Panc1 (cell line): ENCODE results near the gene OTUB1. TPM values are rescaled to one million over a fixed set of nuclear protein-coding genes. Genes with fewer than 3 reads are reported as not detected.

Experiments
- ATAC-seq: fragments of 200-7000 bp; cut with Tn5 transposase; 2 replicates; pipeline ENCODE4 v1.9.1; 2020; ENCODE audit warnings: mild to moderate bottlenecking, moderate library complexity
- BruUV-seq: library from RNA; stranded (reverse); fragments of 400-500 nt; replicated peaks from 2 replicates; lab custom pipeline; 2021; lab: Mats Ljungman, UMichigan
- CTCF ChIA-PET: fragments of 300-600 bp; sonication (Branson Sonifier 250); formaldehyde crosslinking; loops from one replicate; lab custom pipeline; 2022; ENCODE audit warnings: antibody characterized with exemption; lab: Charles Lee
- POLR2A ChIA-PET: fragments of 300-600 bp; sonication (Branson Sonifier 250); formaldehyde crosslinking; loops from one replicate; lab custom pipeline; 2022; ENCODE audit warnings: antibody characterized with exemption; lab: Charles Lee
- DNase-seq: peaks from one replicate; pipeline ENCODE4 v3.0.0-alpha.2; 2010; ENCODE audit warnings: low read depth, low spot score
- H3K27ac ChIP-seq: 2 replicates; pipeline ENCODE4 v1.5.1; 2011; ENCODE audit warnings: mild to moderate bottlenecking, low read length, inconsistent platforms
- H3K27me3 ChIP-seq: fragments of 200-500 bp; sonication (Bioruptor generic); 2 replicates; pipeline ENCODE4 v1.6.0; 2014; ENCODE audit warnings: low read length, inconsistent platforms; ENCODE audit not compliant: control insufficient read depth, insufficient read depth
- H3K36me3 ChIP-seq: fragments of 200-500 bp; sonication (Bioruptor generic); 2 replicates; pipeline ENCODE4 v1.5.1; 2014; ENCODE audit warnings: inconsistent platforms, mild to moderate bottlenecking, low read length, moderate library complexity; ENCODE audit not compliant: control insufficient read depth, insufficient read depth
- H3K4me1 ChIP-seq: 2 replicates; pipeline ENCODE4 v1.5.1; 2011; ENCODE audit warnings: inconsistent platforms, mild to moderate bottlenecking, low read length, moderate library complexity; ENCODE audit not compliant: control insufficient read depth, insufficient read depth
- H3K4me3 ChIP-seq, 2 experiments: 2 replicates each; pipeline ENCODE4 v1.5.1; 2011 to 2012; ENCODE audit warnings: low read depth in 2 of 2, low read length in 2 of 2, mild to moderate bottlenecking in 2 of 2, inconsistent platforms in 1 of 2, moderate library complexity in 1 of 2
- H3K9me3 ChIP-seq: fragments of 200-500 bp; sonication (Bioruptor generic); 2 replicates; pipeline ENCODE4 v1.5.1; 2014; ENCODE audit warnings: low read depth, mild to moderate bottlenecking, inconsistent platforms, low read length, moderate library complexity; ENCODE audit not compliant: control insufficient read depth, insufficient read depth
- POLR2AphosphoS5 ChIP-seq: IDR thresholded peaks from 2 replicates; pipeline ENCODE4 v1.6.1; 2012; ENCODE audit warnings: mild to moderate bottlenecking, low read depth, low read length, moderate library complexity
- SIN3A ChIP-seq: IDR thresholded peaks from 2 replicates; pipeline ENCODE4 v1.6.1; 2012; ENCODE audit warnings: low read depth, mild to moderate bottlenecking, low read length, moderate library complexity, borderline replicate concordance; ENCODE audit not compliant: insufficient read depth
- TCF7L2 ChIP-seq: IDR thresholded peaks from 2 replicates; pipeline ENCODE4 v1.6.1; 2011; ENCODE audit warnings: mild to moderate bottlenecking, low read depth, low read length, inconsistent platforms
- in situ Hi-C: cut with HindIII; loops from 2 replicates; pipeline ENCODE4 v1.10.0; 2016; ENCODE audit warnings: low sequenced_read_pairs, low pct_unique_long_range_greater_than_20kb
- intact Hi-C: fragments of 100-400 bp; cut with micrococcal nuclease; formaldehyde crosslinking; loops from one replicate; pipeline ENCODE4 v1.10.0; 2022; ENCODE audit not compliant: unreplicated experiment
- total RNA-seq: library from RNA; stranded (reverse); gene quantifications from one replicate; pipeline ENCODE4 v1.2.1, GENCODE V29; 2021; ENCODE audit not compliant: unreplicated experiment
- TF ChIP-seq, protein P1 (sequence below), 2 experiments: IDR thresholded peaks; 2 replicates each; pipeline ENCODE4 v1.6.1; 2011 to 2012; ENCODE audit warnings: low read depth in 2 of 2, control low read depth in 1 of 2, low read length in 1 of 2, mild to moderate bottlenecking in 1 of 2, moderate library complexity in 1 of 2; ENCODE audit not compliant: insufficient read depth in 1 of 2
- TF ChIP-seq, protein P2 (sequence below): fragments of 450-650 bp; IDR thresholded peaks from 2 replicates; pipeline ENCODE4 v1.5.1; 2017; ENCODE audit warnings: mild to moderate bottlenecking

OTUB1 gene
- total RNA-seq, 1 experiment from 2014 or later: 118 TPM

DNA sequence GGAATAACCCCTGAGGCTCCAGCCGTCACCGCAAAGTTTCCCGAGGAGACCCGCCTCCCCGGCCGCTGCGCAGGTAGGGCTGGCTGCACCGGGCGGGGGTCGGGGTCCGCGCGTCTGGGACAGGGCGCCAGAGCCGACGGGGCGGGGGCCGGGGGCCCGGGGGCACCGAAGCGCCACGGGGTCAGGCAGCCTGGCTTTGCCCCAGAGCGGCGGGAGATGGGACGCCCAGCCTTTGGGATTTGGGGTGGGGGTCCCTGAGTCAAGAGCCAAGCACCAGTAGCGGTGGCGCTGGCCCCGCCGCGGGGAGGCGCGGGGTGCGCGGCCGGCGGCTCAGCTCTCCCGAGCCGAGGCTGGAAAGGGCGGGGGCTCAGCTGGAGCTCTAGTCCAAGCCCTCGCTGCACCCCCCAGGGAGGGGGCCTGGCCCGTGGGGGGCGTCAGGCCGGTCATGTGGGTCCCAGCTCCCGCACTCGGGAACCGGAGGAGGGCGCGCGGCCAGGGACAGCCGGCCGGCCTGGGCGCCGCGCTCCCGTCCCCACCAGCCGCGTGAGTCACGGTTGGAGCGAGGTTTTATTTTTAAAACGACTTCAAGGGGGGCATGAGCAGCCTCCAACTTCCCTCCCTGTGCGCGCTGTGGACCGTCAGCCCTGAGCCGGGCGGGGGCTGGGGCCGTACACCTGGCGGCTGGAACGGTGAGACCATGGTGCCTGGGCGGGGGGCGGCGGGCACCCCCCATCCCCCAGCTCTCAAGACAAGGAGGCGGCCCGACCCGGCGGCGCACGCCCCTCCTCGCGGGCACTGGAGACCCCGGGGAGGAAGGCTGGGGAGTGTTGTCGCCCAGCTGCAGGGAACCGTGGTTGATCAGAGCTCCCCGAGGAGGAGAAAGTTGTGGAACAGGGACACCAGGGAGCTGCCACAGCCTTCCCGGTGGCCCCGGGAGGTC is 50.1 kb downstream of the OTUB1 start:
- intact Hi-C loops (no loop called here), in situ Hi-C loops (no loop called here)
- POLR2A ChIA-PET: no interaction called here
- CTCF ChIA-PET: no interaction called here
- DNase-seq (no peak), ATAC-seq (peak; percentile 44)
- Histone ChIP-seq H3K4me3 (peak overlapping the region; percentile 32 to 38), H3K36me3 (no peaks in the 10 kb centered on the region), H3K9me3 (no peaks in the 10 kb centered on the region), H3K4me1 (peaks cover 14% of the 10 kb centered on the region), H3K27me3 (no peaks in the 10 kb centered on the region), H3K27ac (no peak overlapping the region)
- BruUV-seq: no TSS peak
- TF ChIP-seq SIN3A: no peak
- TF ChIP-seq POLR2AphosphoS5: no peak
- TF ChIP-seq, protein P1, sequence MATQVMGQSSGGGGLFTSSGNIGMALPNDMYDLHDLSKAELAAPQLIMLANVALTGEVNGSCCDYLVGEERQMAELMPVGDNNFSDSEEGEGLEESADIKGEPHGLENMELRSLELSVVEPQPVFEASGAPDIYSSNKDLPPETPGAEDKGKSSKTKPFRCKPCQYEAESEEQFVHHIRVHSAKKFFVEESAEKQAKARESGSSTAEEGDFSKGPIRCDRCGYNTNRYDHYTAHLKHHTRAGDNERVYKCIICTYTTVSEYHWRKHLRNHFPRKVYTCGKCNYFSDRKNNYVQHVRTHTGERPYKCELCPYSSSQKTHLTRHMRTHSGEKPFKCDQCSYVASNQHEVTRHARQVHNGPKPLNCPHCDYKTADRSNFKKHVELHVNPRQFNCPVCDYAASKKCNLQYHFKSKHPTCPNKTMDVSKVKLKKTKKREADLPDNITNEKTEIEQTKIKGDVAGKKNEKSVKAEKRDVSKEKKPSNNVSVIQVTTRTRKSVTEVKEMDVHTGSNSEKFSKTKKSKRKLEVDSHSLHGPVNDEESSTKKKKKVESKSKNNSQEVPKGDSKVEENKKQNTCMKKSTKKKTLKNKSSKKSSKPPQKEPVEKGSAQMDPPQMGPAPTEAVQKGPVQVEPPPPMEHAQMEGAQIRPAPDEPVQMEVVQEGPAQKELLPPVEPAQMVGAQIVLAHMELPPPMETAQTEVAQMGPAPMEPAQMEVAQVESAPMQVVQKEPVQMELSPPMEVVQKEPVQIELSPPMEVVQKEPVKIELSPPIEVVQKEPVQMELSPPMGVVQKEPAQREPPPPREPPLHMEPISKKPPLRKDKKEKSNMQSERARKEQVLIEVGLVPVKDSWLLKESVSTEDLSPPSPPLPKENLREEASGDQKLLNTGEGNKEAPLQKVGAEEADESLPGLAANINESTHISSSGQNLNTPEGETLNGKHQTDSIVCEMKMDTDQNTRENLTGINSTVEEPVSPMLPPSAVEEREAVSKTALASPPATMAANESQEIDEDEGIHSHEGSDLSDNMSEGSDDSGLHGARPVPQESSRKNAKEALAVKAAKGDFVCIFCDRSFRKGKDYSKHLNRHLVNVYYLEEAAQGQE (IDR thresholded peaks at IDR 0.05; ENCODE audit: insufficient read depth in 1 of 2, low read depth in 2 of 2, low read length in 1 of 2): no peak
- no peak for TF ChIP-seq TCF7L2
- TF ChIP-seq, protein P2, sequence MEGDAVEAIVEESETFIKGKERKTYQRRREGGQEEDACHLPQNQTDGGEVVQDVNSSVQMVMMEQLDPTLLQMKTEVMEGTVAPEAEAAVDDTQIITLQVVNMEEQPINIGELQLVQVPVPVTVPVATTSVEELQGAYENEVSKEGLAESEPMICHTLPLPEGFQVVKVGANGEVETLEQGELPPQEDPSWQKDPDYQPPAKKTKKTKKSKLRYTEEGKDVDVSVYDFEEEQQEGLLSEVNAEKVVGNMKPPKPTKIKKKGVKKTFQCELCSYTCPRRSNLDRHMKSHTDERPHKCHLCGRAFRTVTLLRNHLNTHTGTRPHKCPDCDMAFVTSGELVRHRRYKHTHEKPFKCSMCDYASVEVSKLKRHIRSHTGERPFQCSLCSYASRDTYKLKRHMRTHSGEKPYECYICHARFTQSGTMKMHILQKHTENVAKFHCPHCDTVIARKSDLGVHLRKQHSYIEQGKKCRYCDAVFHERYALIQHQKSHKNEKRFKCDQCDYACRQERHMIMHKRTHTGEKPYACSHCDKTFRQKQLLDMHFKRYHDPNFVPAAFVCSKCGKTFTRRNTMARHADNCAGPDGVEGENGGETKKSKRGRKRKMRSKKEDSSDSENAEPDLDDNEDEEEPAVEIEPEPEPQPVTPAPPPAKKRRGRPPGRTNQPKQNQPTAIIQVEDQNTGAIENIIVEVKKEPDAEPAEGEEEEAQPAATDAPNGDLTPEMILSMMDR: no peak; the same call in 1 of the 2 replicates

DNA sequence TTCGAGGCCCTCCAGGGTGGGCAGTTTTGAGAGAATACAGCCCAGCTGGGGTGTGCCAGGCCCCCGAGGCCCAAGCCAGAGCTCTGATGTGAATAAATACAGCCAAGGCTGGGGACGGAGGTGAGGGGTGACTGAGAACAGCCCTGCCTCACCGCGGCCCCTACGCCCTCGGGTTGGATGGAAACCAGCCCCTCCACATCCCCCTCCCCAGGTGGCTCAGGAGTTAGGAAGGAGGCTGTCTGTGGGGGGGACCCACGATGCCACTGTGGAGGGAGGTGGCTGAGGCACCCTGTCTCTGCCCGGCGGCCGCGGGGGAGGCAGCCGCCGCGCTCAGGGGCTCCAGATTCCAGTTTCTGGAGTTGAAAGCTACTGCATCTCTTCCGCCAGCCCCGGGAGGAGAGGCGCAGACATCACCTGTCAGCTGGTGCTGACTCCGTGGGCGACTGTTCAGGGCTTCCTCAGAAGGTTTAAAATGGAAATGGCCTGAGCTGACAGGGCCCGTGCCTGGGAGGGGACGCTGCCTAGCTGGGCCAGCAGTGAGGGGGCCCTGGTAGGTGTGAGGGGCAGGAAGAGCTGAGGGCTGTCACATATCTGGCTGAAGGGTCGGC is 50.9 kb downstream of the OTUB1 start:
- POLR2A ChIA-PET: no interaction called here

More for the DNA sequence above, 50.9 kb downstream of the OTUB1 start:
- Histone ChIP-seq H3K27me3 (no peaks in the 10 kb centered on the region), H3K4me1 (peaks cover 9% of the 10 kb centered on the region), H3K36me3 (no peaks in the 10 kb centered on the region), H3K27ac (no peak overlapping the region), H3K9me3 (no peaks in the 10 kb centered on the region), H3K4me3 (peak overlapping the region in 1 of 2 experiments; percentile 38; a peak in 2 of 4 replicates)
- DNase-seq: no peak
- TF ChIP-seq SIN3A (no peak), POLR2AphosphoS5 (no peak), TCF7L2 (no peak)
- TF ChIP-seq, protein P1 (IDR thresholded peaks at IDR 0.05; ENCODE audit: insufficient read depth in 1 of 2, low read depth in 2 of 2, low read length in 1 of 2): no peak
- TF ChIP-seq, protein P2: no peak
- no TSS peak for BruUV-seq
- in situ Hi-C loops: no loop called here
- ATAC-seq: peak; percentile 14
- CTCF ChIA-PET: no interaction called here
- intact Hi-C loops: no loop called here
